PC-3 (cell line): ENCODE results near the gene ARSB.

ENCODE experiments used
- EZH2 ChIP-seq: fragments of 300-600 bp; sonication (generic); IDR thresholded peaks from one replicate; pipeline ENCODE4 v1.6.1; 2017; ENCODE audit warnings: antibody characterized with exemption, mild to moderate bottlenecking, low read length; ENCODE audit not compliant: unreplicated experiment
- TF ChIP-seq, protein P1 (sequence below): fragments of 300-600 bp; sonication (generic); conservative IDR thresholded peaks from 2 replicates; pipeline ENCODE4 v1.5.1; 2017; ENCODE audit warnings: antibody characterized with exemption, low read depth, mild to moderate bottlenecking, low read length

DNA sequence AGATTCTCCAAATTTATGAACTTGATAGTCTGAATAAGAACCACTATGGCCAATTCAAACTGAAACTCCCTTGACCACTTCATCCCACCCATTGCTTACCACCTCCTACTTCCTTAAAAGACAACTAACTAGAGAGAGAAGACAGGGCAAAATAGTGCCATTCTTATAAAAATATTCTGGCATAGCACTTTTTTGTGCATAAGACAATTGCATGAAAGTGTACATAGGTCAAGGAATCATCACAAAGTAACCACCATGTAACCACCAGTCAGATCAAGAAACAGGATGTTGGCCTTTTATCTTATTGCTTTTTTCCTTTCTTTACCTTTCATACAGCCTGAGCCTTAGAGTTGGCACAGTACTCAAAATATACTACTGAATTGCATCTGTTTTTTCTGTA lies 8.1 kb upstream of the ARSB start:
- TF ChIP-seq, protein P1, sequence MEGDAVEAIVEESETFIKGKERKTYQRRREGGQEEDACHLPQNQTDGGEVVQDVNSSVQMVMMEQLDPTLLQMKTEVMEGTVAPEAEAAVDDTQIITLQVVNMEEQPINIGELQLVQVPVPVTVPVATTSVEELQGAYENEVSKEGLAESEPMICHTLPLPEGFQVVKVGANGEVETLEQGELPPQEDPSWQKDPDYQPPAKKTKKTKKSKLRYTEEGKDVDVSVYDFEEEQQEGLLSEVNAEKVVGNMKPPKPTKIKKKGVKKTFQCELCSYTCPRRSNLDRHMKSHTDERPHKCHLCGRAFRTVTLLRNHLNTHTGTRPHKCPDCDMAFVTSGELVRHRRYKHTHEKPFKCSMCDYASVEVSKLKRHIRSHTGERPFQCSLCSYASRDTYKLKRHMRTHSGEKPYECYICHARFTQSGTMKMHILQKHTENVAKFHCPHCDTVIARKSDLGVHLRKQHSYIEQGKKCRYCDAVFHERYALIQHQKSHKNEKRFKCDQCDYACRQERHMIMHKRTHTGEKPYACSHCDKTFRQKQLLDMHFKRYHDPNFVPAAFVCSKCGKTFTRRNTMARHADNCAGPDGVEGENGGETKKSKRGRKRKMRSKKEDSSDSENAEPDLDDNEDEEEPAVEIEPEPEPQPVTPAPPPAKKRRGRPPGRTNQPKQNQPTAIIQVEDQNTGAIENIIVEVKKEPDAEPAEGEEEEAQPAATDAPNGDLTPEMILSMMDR = no peak
- no peak for TF ChIP-seq EZH2
